RWPE2 (cell line): ENCODE measurements around the gene ANKRD9.

ENCODE experiments used
- ATAC-seq: fragments of 200-7000 bp; cut with Tn5 transposase; 3 replicates; pipeline ENCODE4 v1.9.1; 2021; ENCODE audit warnings: low read depth
- DNase-seq: peaks from one replicate; pipeline ENCODE4 v3.0.0-alpha.2; 2020; ENCODE audit warnings: low spot score
- H3K27ac ChIP-seq: fragments of 450-650 bp; 2 replicates; pipeline ENCODE4 v1.5.1; 2017; ENCODE audit warnings: mild to moderate bottlenecking; ENCODE audit not compliant: poor library complexity, severe bottlenecking
- H3K27me3 ChIP-seq: fragments of 250-450 bp; sonication (Bioruptor Pico); 2 replicates; pipeline ENCODE4 v1.5.1; 2021; ENCODE audit warnings: mild to moderate bottlenecking, moderate library complexity; ENCODE audit not compliant: insufficient read depth, poor library complexity, severe bottlenecking
- H3K36me3 ChIP-seq: fragments of 250-450 bp; sonication (Bioruptor Pico); 2 replicates; pipeline ENCODE4 v1.5.1; 2020; ENCODE audit warnings: low read depth, mild to moderate bottlenecking, moderate library complexity
- H3K4me1 ChIP-seq: fragments of 250-450 bp; sonication (Bioruptor Pico); 2 replicates; pipeline ENCODE4 v1.5.1; 2021; ENCODE audit warnings: mild to moderate bottlenecking, moderate library complexity; ENCODE audit not compliant: insufficient read depth, poor library complexity, severe bottlenecking
- H3K4me3 ChIP-seq: fragments of 250-450 bp; sonication (Bioruptor Pico); 2 replicates; pipeline ENCODE4 v1.5.1; 2021; ENCODE audit warnings: mild to moderate bottlenecking, moderate library complexity; ENCODE audit not compliant: severe bottlenecking
- H3K9me3 ChIP-seq: fragments of 250-450 bp; sonication (Bioruptor Pico); 2 replicates; pipeline ENCODE4 v1.5.1; 2021; ENCODE audit warnings: mild to moderate bottlenecking, moderate library complexity; ENCODE audit not compliant: severe bottlenecking
- CTCF ChIP-seq: fragments of 450-650 bp; IDR thresholded peaks from one replicate; pipeline ENCODE4 v1.5.1; 2017; ENCODE audit warnings: mild to moderate bottlenecking, moderate library complexity; ENCODE audit not compliant: poor library complexity, severe bottlenecking

ANKRD9 gene

DNA sequence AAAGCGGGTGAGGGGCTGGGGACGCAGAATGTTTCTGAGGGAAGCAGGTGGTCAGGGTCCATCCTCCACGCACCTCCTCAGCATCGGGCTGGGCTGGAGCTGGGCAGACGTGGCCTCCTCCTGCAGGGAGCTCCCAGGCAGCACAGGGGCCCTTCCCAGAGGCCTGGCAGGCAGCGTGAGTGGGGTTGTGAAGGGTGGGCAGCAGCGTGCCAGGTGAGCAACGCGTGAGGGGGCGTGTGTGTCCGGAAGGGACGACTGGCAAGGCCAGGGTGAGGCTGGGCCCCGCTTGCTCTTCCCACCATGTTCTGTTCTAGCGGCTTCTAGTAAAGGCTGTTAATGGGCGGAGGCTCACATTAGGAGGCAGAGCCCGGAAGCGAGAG, 17.1 kb downstream of the ANKRD9 start:
- peaks cover 16% of the 10 kb centered on the region for H3K4me1 ChIP-seq
- DNase-seq: no peak
- no peak for TF ChIP-seq CTCF
- H3K27me3 ChIP-seq: no peaks in the 10 kb centered on the region
- no peaks in the 10 kb centered on the region for H3K9me3 ChIP-seq
- no peak overlapping the region for H3K27ac ChIP-seq
- no peak overlapping the region for H3K4me3 ChIP-seq
- H3K36me3 ChIP-seq: no peaks in the 10 kb centered on the region
- ATAC-seq: no peak

DNA sequence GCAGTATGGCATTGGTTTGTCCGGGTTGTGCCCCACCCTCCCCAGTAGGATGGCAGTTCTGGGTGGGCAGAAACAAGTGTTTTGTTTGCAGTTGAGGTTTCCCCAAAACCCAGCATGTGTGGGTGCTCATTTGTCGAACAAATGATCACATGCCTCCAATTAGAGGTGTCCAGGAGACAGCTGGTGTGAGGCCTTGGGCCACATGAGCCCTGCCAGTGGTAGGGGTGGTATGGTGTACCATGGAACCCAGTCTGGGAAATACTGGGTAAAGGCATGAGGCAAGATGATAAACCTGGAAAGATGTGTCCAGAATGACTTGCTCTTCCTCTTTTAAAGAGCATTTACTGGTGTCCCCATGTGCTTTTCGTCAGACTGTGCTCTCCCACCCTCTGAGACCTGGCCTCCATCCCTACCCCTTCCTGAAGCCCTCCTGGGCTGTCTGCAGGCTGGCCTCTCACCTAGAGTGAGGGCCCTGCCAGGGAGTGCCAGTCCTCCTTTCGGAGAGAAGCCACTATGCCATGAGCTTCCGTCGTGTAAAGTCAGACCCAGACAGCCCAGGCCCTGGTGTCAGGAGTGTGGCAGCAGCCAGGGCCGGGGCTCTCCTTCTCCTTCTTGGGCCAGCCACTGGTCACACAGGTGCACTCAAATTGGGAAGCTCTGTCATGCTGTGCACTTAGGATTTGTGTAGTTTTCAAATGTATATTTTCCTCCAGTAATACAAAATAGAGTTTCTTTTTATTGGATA, 17.6 kb downstream of the ANKRD9 start:
- Histone ChIP-seq H3K36me3 (no peaks in the 10 kb centered on the region), H3K4me1 (peaks cover 16% of the 10 kb centered on the region), H3K9me3 (no peaks in the 10 kb centered on the region), H3K27me3 (no peaks in the 10 kb centered on the region), H3K27ac (peak overlapping the region; percentile 5), H3K4me3 (no peak overlapping the region)
- ATAC-seq (no peak), DNase-seq (no peak)
- TF ChIP-seq CTCF: no peak

DNA sequence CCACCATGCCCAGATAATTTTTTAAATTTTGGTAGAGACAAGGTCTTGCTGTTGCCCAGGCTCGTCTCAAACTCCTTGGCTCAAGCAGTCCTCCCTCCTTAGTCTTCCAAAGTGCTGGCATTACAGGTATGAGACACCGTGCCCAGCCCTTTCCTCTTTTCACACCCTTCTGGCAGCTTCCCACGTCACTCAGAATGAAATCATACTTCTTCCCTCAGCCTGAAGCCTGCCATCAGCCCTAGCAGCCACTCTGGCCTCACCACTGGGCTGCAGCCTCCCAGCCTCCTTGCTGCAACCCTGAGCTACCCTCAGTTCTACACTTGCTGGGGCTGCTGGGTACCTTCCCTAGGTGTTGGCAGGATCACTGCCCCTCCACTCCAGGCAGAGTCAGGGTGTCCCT, 18.2 kb downstream of the ANKRD9 start:
- DNase-seq (no peak), ATAC-seq (peak; percentile 87)
- Histone ChIP-seq H3K27ac (peak overlapping the region; percentile 5), H3K4me1 (peaks cover 16% of the 10 kb centered on the region), H3K9me3 (no peaks in the 10 kb centered on the region), H3K4me3 (no peak overlapping the region), H3K27me3 (no peaks in the 10 kb centered on the region), H3K36me3 (no peaks in the 10 kb centered on the region)
- TF ChIP-seq CTCF: no peak

GRCh38 chr14:102490456-102490855, 19.1 kb downstream of the ANKRD9 start:
- ATAC-seq (no peak), DNase-seq (no peak)
- peaks cover 16% of the 10 kb centered on the region for H3K4me1 ChIP-seq
- H3K36me3 ChIP-seq: no peaks in the 10 kb centered on the region
- no peak overlapping the region for H3K27ac ChIP-seq
- no peaks in the 10 kb centered on the region for H3K27me3 ChIP-seq
- H3K9me3 ChIP-seq: no peaks in the 10 kb centered on the region
- no peak for TF ChIP-seq CTCF
- H3K4me3 ChIP-seq: no peak overlapping the region

- H3K36me3 ChIP-seq: no peaks in the 10 kb centered on the region
- TF ChIP-seq CTCF: no peak
- H3K27me3 ChIP-seq: no peaks in the 10 kb centered on the region
- ATAC-seq (no peak), DNase-seq (peak; percentile 6)
- H3K27ac ChIP-seq: no peak overlapping the region
- no peak overlapping the region for H3K4me3 ChIP-seq
- H3K4me1 ChIP-seq: peaks cover 18% of the 10 kb centered on the region
- no peaks in the 10 kb centered on the region for H3K9me3 ChIP-seq
Measured at GRCh38 chr14:102487204-102487577, 22.4 kb downstream of the ANKRD9 start.
